ENCODE results near the gene METTL25B.

The METTL25B gene

DNA sequence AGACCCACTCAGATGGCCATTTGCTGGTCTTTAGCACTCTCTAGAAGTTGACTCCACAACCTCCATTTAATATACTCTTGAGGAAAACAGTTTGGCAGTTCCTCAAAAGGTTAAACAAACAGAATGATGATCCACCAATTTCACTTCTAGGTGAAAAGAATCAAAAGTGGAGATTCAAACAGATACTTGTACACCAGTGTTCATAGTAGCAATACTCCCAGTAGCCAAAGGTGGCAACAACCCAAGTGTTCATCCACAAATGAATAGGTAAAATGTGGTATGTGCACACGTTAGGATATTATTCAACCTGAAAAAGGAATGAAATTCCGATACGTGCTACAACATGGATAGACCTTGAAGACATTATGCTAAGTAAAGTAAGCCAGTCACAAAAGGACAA lies 45.3 kb downstream of the METTL25B start:
- no peak for DNase-seq

DNA sequence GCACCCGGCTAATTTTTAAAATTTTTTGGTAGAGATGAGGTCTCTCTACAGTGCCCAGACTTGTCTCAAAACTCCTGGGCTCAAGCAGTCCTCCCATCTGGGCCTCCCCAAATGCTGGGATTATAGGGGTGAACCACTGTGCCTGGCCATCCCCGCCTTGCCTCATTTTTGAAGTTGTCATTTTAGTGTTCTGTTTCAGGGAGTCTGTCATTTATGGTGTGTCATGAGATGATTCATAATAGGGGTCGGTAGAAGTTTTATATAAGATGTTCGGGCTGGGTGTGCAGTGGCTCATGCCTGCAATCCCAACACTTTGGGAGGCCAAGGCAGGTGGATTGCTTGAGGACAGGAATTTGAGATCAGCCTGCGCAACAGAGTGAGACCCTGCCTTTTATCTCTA lies 47.5 kb downstream of the METTL25B start:
- no peak for DNase-seq

- DNase-seq: no peak
Measured at GRCh38 chr1:156776942-156777341, 48.7 kb downstream of the METTL25B start.

GRCh38 chr1:156777573-156777972 lies 49.3 kb downstream of the METTL25B start:
- DNase-seq: no peak

DNA sequence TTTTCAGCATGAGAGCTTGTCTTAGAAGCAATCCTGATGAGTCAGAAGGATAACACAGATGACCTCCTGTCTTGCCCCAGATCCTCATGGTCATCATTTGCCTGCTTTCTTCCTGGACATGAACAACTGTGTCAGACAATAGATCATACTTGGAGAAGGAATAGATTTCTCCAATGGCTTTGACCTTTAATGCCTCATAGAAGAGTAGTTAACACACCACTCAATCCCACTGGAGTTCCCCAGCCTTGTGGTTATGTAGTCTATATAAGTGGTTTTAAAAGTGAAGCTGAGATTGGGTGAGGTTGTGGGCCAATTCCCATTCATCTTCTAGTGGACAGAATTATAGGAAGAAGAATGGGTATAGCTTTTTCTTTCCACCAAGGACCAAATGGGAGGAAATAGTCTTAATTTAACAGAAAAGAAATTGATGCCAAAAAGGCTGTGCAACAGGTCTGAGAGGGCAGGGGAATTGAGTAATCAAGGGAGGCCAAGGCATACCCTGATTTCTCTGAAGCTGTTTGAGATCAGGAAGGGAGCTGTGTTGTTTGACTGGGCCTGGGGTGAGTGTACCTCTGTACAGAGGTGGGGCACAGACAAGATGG lies 53.4 kb downstream of the METTL25B start:
- DNase-seq: no peak

DNA sequence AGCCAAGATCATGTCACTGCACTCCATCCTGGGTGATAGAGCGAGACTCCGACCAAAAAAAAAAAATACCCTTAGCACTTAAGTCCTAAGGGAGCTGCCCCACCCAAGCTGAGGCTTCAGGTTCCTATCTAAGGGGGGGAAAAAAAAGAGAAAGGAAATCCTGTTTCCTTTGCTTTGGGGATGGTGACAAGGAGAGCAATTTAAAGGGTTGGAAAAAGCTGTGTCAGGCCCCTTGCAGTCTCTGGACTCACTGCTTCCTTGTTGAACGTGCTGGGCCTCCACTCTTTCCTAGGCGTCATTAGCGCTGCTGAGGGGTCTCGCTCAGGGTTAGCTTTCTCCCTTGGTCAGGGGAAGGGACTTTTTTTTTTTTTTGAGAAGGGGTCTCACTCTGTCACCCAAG lies 57.2 kb downstream of the METTL25B start:
- DNase-seq: no peak

Measured in femur (tissue), 1 donor.